Measurements from ENCODE around the gene NGDN.
"Not testable (repeated sequence)": the region's sequence is repeated elsewhere in the genome, so short reads cannot be mapped to it uniquely, and the experiment has no call there.

Gene NGDN

GRCh38 chr14:23469127-23469905 is at the start of gene NGDN:
Gene NGDN, plus strand, starts transcription at chr14:23469703. Its CDS starts 13 bp downstream, at chr14:23469716.
- DNase-seq = peak; percentile 100

- no peak for DNase-seq
These were observed 47.9 kb upstream of the NGDN start for GRCh38 chr14:23421594-23421993.

GRCh38 chr14:23423657-23424056 is 45.8 kb upstream of the NGDN start:
- DNase-seq = no peak

GRCh38 chr14:23425169-23425568 is 44.3 kb upstream of the NGDN start:
- DNase-seq = no peak

- DNase-seq = not testable (repeated sequence)
These were observed 43.7 kb upstream of the NGDN start for GRCh38 chr14:23425798-23426197.

GRCh38 chr14:23428686-23429495 is 40.6 kb upstream of the NGDN start:
- no peak for DNase-seq

GRCh38 chr14:23430016-23430722 is 39.3 kb upstream of the NGDN start:
- no peak for DNase-seq

GRCh38 chr14:23430723-23431085 is 38.8 kb upstream of the NGDN start:
- DNase-seq = no peak

- no peak for DNase-seq
These were observed 38.0 kb upstream of the NGDN start for GRCh38 chr14:23431486-23431885.

GRCh38 chr14:23432102-23432925 is 37.2 kb upstream of the NGDN start:
- DNase-seq = no peak

GRCh38 chr14:23432946-23433345 is 36.6 kb upstream of the NGDN start:
- DNase-seq = no peak

GRCh38 chr14:23433457-23433856 is 36.0 kb upstream of the NGDN start:
- DNase-seq = no peak

GRCh38 chr14:23434488-23435222 is 34.8 kb upstream of the NGDN start:
- no peak for DNase-seq

- DNase-seq = no peak
These were observed 33.8 kb upstream of the NGDN start, which contains the start of gene MYH7 for GRCh38 chr14:23435543-23436326. Gene MYH7, minus strand, starts transcription at chr14:23435660. Its CDS starts 1,928 bp downstream, at chr14:23433732.

GRCh38 chr14:23436327-23437132 is 33.0 kb upstream of the NGDN start:
- no peak for DNase-seq

- no peak for DNase-seq
These were observed 32.1 kb upstream of the NGDN start for GRCh38 chr14:23437133-23438100.

- DNase-seq = no peak
These were observed 31.2 kb upstream of the NGDN start for GRCh38 chr14:23438101-23438971.
